Measurements from ENCODE around the gene KAT2B. TPM values are rescaled to one million over a fixed set of nuclear protein-coding genes. Genes with fewer than 3 reads are reported as not detected.

KAT2B gene
- total RNA-seq, 4 donors from 2014 or later: 39.4 to 87.3 (median 61.1) TPM

GRCh38 chr3:20078194-20078714, 38.0 kb downstream of the KAT2B start:
- intact Hi-C loops (cut with DNase I; ENCODE audit: low total_unique reads): no loop called here
- ATAC-seq (no peak), DNase-seq (no peak)
- TF ChIP-seq POLR2A (IDR thresholded peaks at IDR 0.05) (no peak), CTCF (IDR thresholded peaks at IDR 0.05 in 4 of 5, conservative IDR thresholded peaks at IDR 0.05 in 1 of 5) (no peak)
- H3K4me1 ChIP-seq: peaks cover 25 to 32% of the 10 kb centered on the region in 2 donors
- H3K9me3 ChIP-seq: no peaks in the 10 kb centered on the region
- no peaks in the 10 kb centered on the region for H3K27me3 ChIP-seq
- H3K36me3 ChIP-seq: no peaks in the 10 kb centered on the region
- H3K27ac ChIP-seq: no peak overlapping the region
- in situ Hi-C loops (cut with MboI; ENCODE audit: low sequenced_read_pairs in 4 of 4): no loop called here
- H3K4me3 ChIP-seq: no peak overlapping the region

DNA sequence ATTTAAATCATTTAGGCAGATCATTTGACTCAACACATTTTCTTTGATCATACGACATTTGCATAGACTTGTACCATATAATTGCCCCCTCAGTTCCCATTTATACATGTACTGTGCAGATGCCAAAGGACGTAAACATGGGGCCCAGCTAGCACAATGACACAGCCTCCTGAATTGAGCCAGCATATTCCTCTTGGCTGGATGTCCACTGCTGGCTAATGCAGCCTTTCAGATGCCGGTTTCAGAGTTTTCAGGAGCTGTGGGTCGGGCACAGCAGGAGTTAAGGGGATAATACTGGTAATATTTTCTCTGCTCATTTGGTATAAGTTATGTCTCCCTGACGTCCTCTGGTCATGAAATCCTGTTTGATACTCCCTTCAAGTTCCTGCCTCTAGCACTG, 39.4 kb downstream of the KAT2B start:
- no peaks in the 10 kb centered on the region for H3K36me3 ChIP-seq
- peak overlapping the region; percentile 12 to 85 (median 80) for H3K27ac ChIP-seq
- H3K9me3 ChIP-seq: no peaks in the 10 kb centered on the region
- H3K4me1 ChIP-seq: peaks cover 21 to 25% of the 10 kb centered on the region in 2 donors
- no peak for ATAC-seq
- H3K4me3 ChIP-seq: no peak overlapping the region
- in situ Hi-C loops (cut with MboI; ENCODE audit: low sequenced_read_pairs in 4 of 4): no loop called here
- intact Hi-C loops (cut with DNase I; ENCODE audit: low total_unique reads): loop anchor here (2.0 kb wide), 1 partner anchor 133 kb away; the partner anchor contains the start of gene RAB5A
- H3K27me3 ChIP-seq: no peaks in the 10 kb centered on the region
- TF ChIP-seq CTCF (IDR thresholded peaks at IDR 0.05 in 4 of 5, conservative IDR thresholded peaks at IDR 0.05 in 1 of 5): no peak
- no peak for TF ChIP-seq POLR2A (IDR thresholded peaks at IDR 0.05)
- no peak for DNase-seq

DNA sequence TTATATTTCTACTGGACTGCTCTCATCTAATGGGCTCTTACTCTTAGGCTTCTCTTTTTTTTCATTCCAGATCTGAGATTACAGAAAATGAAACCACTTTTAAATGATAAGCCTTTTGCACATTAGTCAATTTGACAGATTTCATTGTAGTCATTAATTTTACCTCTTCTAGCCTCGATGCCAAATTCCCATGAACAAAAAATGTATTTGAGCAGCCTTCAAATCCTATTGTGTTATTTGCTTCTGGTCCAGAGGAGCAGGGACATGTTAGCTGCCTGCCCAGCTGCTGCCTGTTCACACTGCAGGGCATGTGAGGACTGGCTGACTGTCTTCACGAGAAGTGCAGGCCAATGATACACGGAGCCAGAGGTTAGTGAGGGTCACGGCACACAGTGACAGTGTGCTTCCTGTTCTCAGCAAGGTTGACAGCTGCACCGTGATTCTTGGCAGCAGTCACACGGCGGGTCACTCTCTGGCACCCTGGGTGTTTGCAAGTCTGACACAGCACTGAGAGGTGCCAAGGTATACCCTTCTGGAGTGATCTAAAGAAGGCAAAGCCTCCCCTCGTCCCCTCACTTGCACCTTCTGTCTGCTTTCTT, 40.8 kb downstream of the KAT2B start:
- DNase-seq: peak; percentile 94 to 98

DNA sequence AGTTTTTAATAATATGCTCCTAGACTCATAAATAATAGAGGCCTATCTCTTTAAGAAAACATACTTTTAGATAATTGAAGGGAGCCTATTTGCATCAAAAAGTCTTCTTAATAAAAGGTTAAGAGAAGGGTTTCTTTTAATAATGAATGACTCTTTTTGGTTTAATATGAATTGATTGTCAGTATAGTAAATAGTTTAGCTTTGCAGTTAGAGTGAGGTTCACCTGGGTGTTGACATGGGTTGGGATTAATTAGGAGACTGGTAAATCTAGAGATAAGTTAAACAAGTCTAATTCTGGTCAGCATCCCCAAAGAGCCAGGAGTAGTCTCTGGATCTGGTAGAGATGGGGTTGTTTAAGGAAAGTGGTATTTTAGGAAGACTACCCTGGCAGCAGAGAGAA, 43.0 kb downstream of the KAT2B start:
- Histone ChIP-seq H3K4me1 (peaks cover 21 to 25% of the 10 kb centered on the region in 2 donors), H3K9me3 (no peaks in the 10 kb centered on the region), H3K4me3 (no peak overlapping the region), H3K36me3 (no peaks in the 10 kb centered on the region), H3K27ac (peak overlapping the region in 2 of 4 donors; percentile 14 to 45), H3K27me3 (no peaks in the 10 kb centered on the region)
- in situ Hi-C loops (cut with MboI; ENCODE audit: low sequenced_read_pairs in 4 of 4) (no loop called here), intact Hi-C loops (cut with DNase I; ENCODE audit: low total_unique reads) (no loop called here)
- DNase-seq (no peak), ATAC-seq (no peak)
- TF ChIP-seq POLR2A (IDR thresholded peaks at IDR 0.05) (no peak), CTCF (IDR thresholded peaks at IDR 0.05 in 4 of 5, conservative IDR thresholded peaks at IDR 0.05 in 1 of 5) (no peak)

More for the DNA sequence above, 40.8 kb downstream of the KAT2B start:
- peak; percentile 99 to 100 for ATAC-seq
- TF ChIP-seq CTCF (IDR thresholded peaks at IDR 0.05 in 4 of 5, conservative IDR thresholded peaks at IDR 0.05 in 1 of 5): no peak
- TF ChIP-seq POLR2A (IDR thresholded peaks at IDR 0.05): peak; percentile 27 to 72
- no peak overlapping the region for H3K4me3 ChIP-seq
- H3K27me3 ChIP-seq: no peaks in the 10 kb centered on the region
- no peaks in the 10 kb centered on the region for H3K9me3 ChIP-seq
- H3K4me1 ChIP-seq: peaks cover 21 to 25% of the 10 kb centered on the region in 2 donors
- in situ Hi-C loops (cut with MboI; ENCODE audit: low sequenced_read_pairs in 4 of 4) (no loop called here), intact Hi-C loops (cut with DNase I; ENCODE audit: low total_unique reads) (loop anchor here (1.0 to 2.0 kb wide), 3 partner anchors 27 to 134 kb away; partner anchors contain the start of genes KAT2B and RAB5A)
- H3K36me3 ChIP-seq: no peaks in the 10 kb centered on the region
- H3K27ac ChIP-seq: peak overlapping the region; percentile 68 to 85 (median 80)
